ENCODE data around the gene R3HDM2.
"Not testable (repeated sequence)": the region's sequence is repeated elsewhere in the genome, so short reads cannot be mapped to it uniquely, and the experiment has no call there.

- not testable (repeated sequence) for TF ChIP-seq POLR2A (IDR thresholded peaks at IDR 0.05; ENCODE audit: borderline replicate concordance, extremely low read depth, insufficient read depth, insufficient read length); CTCF (IDR thresholded peaks at IDR 0.05 in 2 of 3, conservative IDR thresholded peaks at IDR 0.05 in 1 of 3; ENCODE audit: borderline replicate concordance in 1 of 3, insufficient read depth in 1 of 3, low read depth in 2 of 3, low read length in 2 of 3); ZBTB33 (IDR thresholded peaks at IDR 0.05; ENCODE audit: extremely low read depth, insufficient replicate concordance, low read length); ELF1 (IDR thresholded peaks at IDR 0.05; ENCODE audit: borderline replicate concordance, low read depth); ZNF274 (IDR thresholded peaks at IDR 0.05; ENCODE audit: low read depth, low read length); REST (IDR thresholded peaks at IDR 0.05; ENCODE audit: low read depth)
These were observed 3.9 kb downstream of the R3HDM2 start for GRCh38 chr12:57426948-57427347.

All from HCT116 (cell line).